Vagina (tissue), 2 donors: ENCODE results near the gene SLC48A1.

ENCODE experiments used
- CTCF ChIP-seq, 3 experiments: fragments of 450-650 bp in 2 of 3; fragments of 200-600 bp in 1 of 3; sonication (generic) in 1 of 3; IDR thresholded peaks; one replicate each; pipeline ENCODE4 v1.5.1; 2017 to 2019; ENCODE audit warnings: antibody characterized with exemption in 3 of 3, mild to moderate bottlenecking in 2 of 3, moderate library complexity in 2 of 3
- POLR2A ChIP-seq, 2 donors: fragments of 450-650 bp; IDR thresholded peaks; one replicate each; pipeline ENCODE4 v1.6.1; 2017; ENCODE audit warnings: antibody characterized with exemption in 2 of 2, mild to moderate bottlenecking in 2 of 2, moderate library complexity in 2 of 2

DNA sequence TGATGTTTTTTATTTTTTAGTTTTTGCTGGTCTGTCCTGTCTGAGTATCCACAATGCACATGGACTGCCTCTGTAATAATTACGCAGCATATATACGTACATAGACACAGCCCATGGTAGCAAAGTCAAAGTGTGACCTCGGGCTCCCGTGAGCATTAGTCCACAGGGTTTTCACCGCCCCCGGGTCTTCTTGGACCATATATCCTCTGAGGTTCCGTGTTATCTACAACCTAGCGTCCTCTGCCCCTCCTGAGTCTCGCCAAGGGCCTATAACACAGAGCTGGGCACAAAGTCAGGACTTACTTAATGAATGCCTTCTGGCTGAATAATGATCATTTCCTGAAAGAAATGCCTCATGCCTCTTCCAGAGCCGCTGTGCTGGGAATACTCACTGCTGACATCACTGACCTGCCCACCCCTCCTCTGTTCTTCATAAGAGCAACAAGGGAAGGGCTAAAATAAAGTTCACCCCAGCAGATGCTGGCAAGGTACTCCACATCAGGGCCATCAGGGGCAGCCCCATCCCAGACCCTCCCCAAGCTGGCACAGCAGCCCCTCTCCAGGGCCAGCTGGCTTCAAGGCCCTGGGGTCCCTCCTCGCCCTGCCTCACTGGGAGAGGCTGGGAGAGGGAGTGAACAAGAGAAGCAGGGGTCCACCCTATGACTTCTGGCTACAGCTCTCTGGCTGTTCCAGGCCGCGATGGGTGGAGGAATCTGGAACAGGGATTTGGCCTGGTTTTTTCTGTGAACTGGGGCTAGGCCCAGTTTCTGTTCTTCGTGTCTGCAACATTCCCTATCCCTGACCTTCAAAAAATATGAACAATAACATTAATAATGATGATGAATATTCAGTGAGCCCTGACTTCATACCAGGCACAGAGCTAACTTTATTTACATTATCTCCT is 38.8 kb downstream of the SLC48A1 start:
- TF ChIP-seq POLR2A (IDR thresholded peaks at IDR 0.05) (no peak), CTCF (IDR thresholded peaks at IDR 0.05) (no peak)
